Keratinocyte (primary cell): Measurements from ENCODE around the gene PRELID3B. TPM values are rescaled to one million over a fixed set of nuclear protein-coding genes. Genes with fewer than 3 reads are reported as not detected.

Source experiments
- DNase-seq: peaks from one replicate; pipeline ENCODE4 v3.0.0-alpha.2; 2011; ENCODE audit warnings: low read depth, missing footprints, low spot score
- FAIRE-seq: peaks from 2 replicates; lab custom pipeline; 2011; peaks lifted over from hg19 to GRCh38; lab: Jason Lieb, UNC
- H2AFZ ChIP-seq: 2 replicates; pipeline ENCODE4 v1.6.0; 2012; ENCODE audit warnings: low read length, control low read depth, inconsistent platforms; ENCODE audit not compliant: control insufficient read depth
- H3K27ac ChIP-seq: 2 replicates; pipeline ENCODE4 v1.5.1; 2011; ENCODE audit warnings: low read length; ENCODE audit not compliant: control insufficient read depth, insufficient read depth
- H3K27me3 ChIP-seq: 3 replicates; pipeline ENCODE4 v1.6.0; 2011; ENCODE audit warnings: low read length; ENCODE audit not compliant: control insufficient read depth, insufficient read depth; ENCODE audit errors: extremely low read depth
- H3K36me3 ChIP-seq, 2 experiments: 2 replicates in 1 of 2; 3 replicates in 1 of 2; pipeline ENCODE4 v1.5.1; 2011; ENCODE audit warnings: low read length in 2 of 2, mild to moderate bottlenecking in 1 of 2; ENCODE audit not compliant: control insufficient read depth in 2 of 2, insufficient read depth in 2 of 2; ENCODE audit errors: extremely low read depth in 1 of 2
- H3K4me1 ChIP-seq: 3 replicates; pipeline ENCODE4 v1.5.1; 2011; ENCODE audit warnings: low read length; ENCODE audit not compliant: control insufficient read depth, insufficient read depth; ENCODE audit errors: extremely low read depth
- H3K4me2 ChIP-seq: 3 replicates; pipeline ENCODE4 v1.6.0; 2011; ENCODE audit warnings: low read depth, low read length; ENCODE audit not compliant: control insufficient read depth, insufficient read depth; ENCODE audit errors: extremely low read depth
- H3K4me3 ChIP-seq, 3 experiments: fragments of 200-600 bp in 1 of 3; sonication (generic) in 1 of 3; 2 replicates in 2 of 3; 3 replicates in 1 of 3; pipeline ENCODE4 v1.5.1; 2011 to 2016; ENCODE audit warnings: low read length in 3 of 3, mild to moderate bottlenecking in 3 of 3, control low read depth in 2 of 3, inconsistent platforms in 1 of 3, low read depth in 1 of 3, mixed read lengths in 1 of 3, mixed run types in 1 of 3, moderate library complexity in 1 of 3; ENCODE audit not compliant: control insufficient read depth in 2 of 3, insufficient read depth in 2 of 3; ENCODE audit errors: extremely low read depth in 1 of 3
- H3K79me2 ChIP-seq: 2 replicates; pipeline ENCODE4 v1.6.0; 2012; ENCODE audit warnings: low read length; ENCODE audit not compliant: control insufficient read depth, insufficient read depth
- H3K9ac ChIP-seq: 3 replicates; pipeline ENCODE4 v1.6.0; 2011; ENCODE audit warnings: low read length; ENCODE audit not compliant: control insufficient read depth, insufficient read depth; ENCODE audit errors: extremely low read depth
- H3K9me1 ChIP-seq: 3 replicates; pipeline ENCODE4 v1.6.0; 2011; ENCODE audit warnings: low read length; ENCODE audit not compliant: control insufficient read depth, insufficient read depth; ENCODE audit errors: extremely low read depth
- H3K9me3 ChIP-seq: 2 replicates; pipeline ENCODE4 v1.5.1; 2012; ENCODE audit warnings: low read depth, low read length; ENCODE audit not compliant: control insufficient read depth
- H4K20me1 ChIP-seq: 3 replicates; pipeline ENCODE4 v1.6.0; 2011; ENCODE audit warnings: low read length; ENCODE audit not compliant: control insufficient read depth, insufficient read depth; ENCODE audit errors: extremely low read depth
- EZH2 ChIP-seq: IDR thresholded peaks from one replicate; pipeline ENCODE4 v1.6.1; 2012; ENCODE audit warnings: inconsistent platforms, mild to moderate bottlenecking, low read length, moderate library complexity
- dilution Hi-C: fragments of 300-500 bp; cut with MboI; formaldehyde crosslinking; loops from one replicate; pipeline ENCODE4 v1.7.0; 2020; ENCODE audit warnings: low sequenced_read_pairs; ENCODE audit not compliant: extremely low pct_ligation_motif_present
- polyA plus RNA-seq, 5 experiments: library from polyadenylated mRNA; depleted of rRNA in 3 of 5; stranded (reverse) in 3 of 5; stranded (forward) in 1 of 5; unstranded in 1 of 5; fragments of >200 nt; gene quantifications; 1 replicate in 1 of 5; 2 replicates in 3 of 5; 3 replicates in 1 of 5; pipeline versions ENCODE4 v1.2.1 to v1.2.3, GENCODE V29; 2011 to 2012; ENCODE audit warnings: missing spikeins in 2 of 5, low read depth in 1 of 5, low replicate concordance in 1 of 5
- TF ChIP-seq, protein P1 (sequence below), 3 experiments: IDR thresholded peaks in 1 of 3; conservative IDR thresholded peaks in 1 of 3; optimal IDR thresholded peaks in 1 of 3; 2 replicates in 2 of 3; 3 replicates in 1 of 3; pipeline versions ENCODE3 to v1.5.1; 2011; ENCODE audit warnings: low read length in 3 of 3, mild to moderate bottlenecking in 3 of 3, moderate library complexity in 2 of 3, control low read depth in 1 of 3, inconsistent platforms in 1 of 3; ENCODE audit not compliant: insufficient read depth in 2 of 3; ENCODE audit errors: extremely low read depth in 1 of 3

Gene PRELID3B
- polyA plus RNA-seq, 1 donor (not counting 4 experiments of a cell fraction or from before 2014, with no cell fraction given): 86.9 TPM

DNA sequence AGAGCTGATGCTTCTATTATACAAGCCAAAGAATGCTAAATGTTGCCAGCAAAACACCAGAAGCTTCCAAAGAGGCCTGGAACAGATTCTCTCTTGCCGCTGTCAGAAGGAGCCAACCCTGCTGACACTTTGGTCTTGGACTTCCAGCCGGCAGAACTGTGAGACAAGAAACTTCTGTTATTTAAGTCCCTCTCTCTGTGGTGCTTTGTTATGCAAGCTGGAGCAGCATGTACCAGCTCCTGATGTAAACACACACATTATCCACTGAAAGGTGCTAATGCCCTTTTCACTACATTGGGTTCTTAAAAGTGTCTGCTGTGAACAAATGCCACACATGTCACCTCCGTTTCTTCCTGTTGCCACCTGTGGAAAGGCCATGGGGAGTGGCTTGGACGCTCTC, 25.9 kb upstream of the PRELID3B start:
- no peak for DNase-seq

DNA sequence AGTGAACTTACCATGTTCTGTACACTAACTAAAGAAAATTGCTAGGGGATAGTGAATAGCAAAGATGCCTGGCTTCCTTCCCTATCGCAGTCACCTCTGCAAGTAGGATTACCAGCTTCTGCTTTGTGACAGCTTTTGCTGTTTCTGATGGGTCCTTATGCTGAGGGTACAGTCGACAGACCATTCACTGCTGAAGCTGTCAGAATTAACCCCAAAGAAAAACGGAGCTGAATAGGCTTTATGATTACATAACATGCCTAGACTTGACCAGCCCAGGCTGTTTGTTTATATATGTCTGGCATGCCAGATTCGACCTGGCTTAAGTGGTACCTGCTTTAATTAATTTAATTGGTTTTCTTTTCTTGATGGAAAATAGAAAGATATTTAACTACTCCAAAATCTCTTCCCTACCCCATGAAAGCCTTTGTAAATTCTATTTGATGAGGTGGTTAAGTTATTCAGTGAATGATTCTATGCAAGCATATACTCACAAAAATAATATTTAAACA, 21.7 kb upstream of the PRELID3B start:
- FAIRE-seq (no peak), DNase-seq (no peak)
- Histone ChIP-seq H3K4me1 (peaks cover 10% of the 10 kb centered on the region), H3K27me3 (no peaks in the 10 kb centered on the region), H4K20me1 (no peaks in the 10 kb centered on the region), H3K9me1 (no peaks in the 10 kb centered on the region), H3K27ac (peak overlapping the region; percentile 6), H3K79me2 (no peaks in the 10 kb centered on the region), H3K4me2 (peak overlapping the region; percentile 72), H3K36me3 (no peaks in the 10 kb centered on the region), H3K9ac (peak overlapping the region; percentile 11), H3K4me3 (peak overlapping the region in 2 of 3 experiments; percentile 8 to 16), H2AFZ (peak overlapping the region; percentile 34), H3K9me3 (no peaks in the 10 kb centered on the region)
- dilution Hi-C loops: no loop called here
- TF ChIP-seq, protein P1, sequence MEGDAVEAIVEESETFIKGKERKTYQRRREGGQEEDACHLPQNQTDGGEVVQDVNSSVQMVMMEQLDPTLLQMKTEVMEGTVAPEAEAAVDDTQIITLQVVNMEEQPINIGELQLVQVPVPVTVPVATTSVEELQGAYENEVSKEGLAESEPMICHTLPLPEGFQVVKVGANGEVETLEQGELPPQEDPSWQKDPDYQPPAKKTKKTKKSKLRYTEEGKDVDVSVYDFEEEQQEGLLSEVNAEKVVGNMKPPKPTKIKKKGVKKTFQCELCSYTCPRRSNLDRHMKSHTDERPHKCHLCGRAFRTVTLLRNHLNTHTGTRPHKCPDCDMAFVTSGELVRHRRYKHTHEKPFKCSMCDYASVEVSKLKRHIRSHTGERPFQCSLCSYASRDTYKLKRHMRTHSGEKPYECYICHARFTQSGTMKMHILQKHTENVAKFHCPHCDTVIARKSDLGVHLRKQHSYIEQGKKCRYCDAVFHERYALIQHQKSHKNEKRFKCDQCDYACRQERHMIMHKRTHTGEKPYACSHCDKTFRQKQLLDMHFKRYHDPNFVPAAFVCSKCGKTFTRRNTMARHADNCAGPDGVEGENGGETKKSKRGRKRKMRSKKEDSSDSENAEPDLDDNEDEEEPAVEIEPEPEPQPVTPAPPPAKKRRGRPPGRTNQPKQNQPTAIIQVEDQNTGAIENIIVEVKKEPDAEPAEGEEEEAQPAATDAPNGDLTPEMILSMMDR (optimal IDR thresholded peaks at IDR 0.05 in 1 of 3, IDR thresholded peaks at IDR 0.05 in 1 of 3, conservative IDR thresholded peaks at IDR 0.05 in 1 of 3; ENCODE audit: extremely low read depth in 1 of 3, insufficient read depth in 2 of 3, low read length in 3 of 3): no peak

More for the DNA sequence above, 25.9 kb upstream of the PRELID3B start:
- TF ChIP-seq, protein P1 (optimal IDR thresholded peaks at IDR 0.05 in 1 of 3, IDR thresholded peaks at IDR 0.05 in 1 of 3, conservative IDR thresholded peaks at IDR 0.05 in 1 of 3; ENCODE audit: extremely low read depth in 1 of 3, insufficient read depth in 2 of 3, low read length in 3 of 3): no peak
- no peak for TF ChIP-seq EZH2
- H3K9me3 ChIP-seq: no peaks in the 10 kb centered on the region
- no peaks in the 10 kb centered on the region for H3K9me1 ChIP-seq
- peaks cover 10% of the 10 kb centered on the region for H3K4me1 ChIP-seq
- H3K4me2 ChIP-seq: no peak overlapping the region
- dilution Hi-C loops: no loop called here
- H3K9ac ChIP-seq: no peak overlapping the region
- no peaks in the 10 kb centered on the region for H4K20me1 ChIP-seq
- FAIRE-seq: no peak
- H3K4me3 ChIP-seq: no peak overlapping the region
- H3K27ac ChIP-seq: no peak overlapping the region
- no peak overlapping the region for H2AFZ ChIP-seq
- no peaks in the 10 kb centered on the region for H3K79me2 ChIP-seq
- no peaks in the 10 kb centered on the region for H3K27me3 ChIP-seq
- no peaks in the 10 kb centered on the region for H3K36me3 ChIP-seq
